ENCODE measurements around the gene GMDS. TPM values are rescaled to one million over a fixed set of nuclear protein-coding genes. Genes with fewer than 3 reads are reported as not detected.

Gene GMDS
- total and polyA plus RNA-seq, 2 donors (not counting 1 experiment from before 2014, with no cell fraction given), result 11.5 to 16.4 TPM

DNA sequence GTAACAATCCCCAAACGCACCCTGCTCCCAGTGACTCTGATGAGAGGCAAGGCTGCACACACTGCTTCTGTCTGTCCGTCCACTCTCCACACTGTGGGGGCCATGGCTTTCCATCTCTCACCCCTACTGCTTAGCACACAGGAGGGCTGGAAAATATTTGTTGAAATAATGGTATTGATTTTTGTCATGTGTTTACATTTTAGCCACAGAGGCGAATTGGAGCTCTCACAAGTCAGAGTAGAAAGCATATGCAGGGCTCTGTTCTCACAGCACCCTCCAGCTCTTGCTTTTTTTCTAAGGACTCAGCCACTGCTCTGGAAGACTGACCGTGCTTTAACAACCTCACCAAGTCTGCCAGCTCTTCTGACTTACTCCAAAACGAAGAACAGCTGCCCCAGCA, 273.8 kb downstream of the GMDS start:
- Mint-ChIP-seq H3K4me3 (no peak overlapping the region), H3K9me3 (ENCODE audit: insufficient read depth) (no peaks in the 10 kb centered on the region), H3K4me1 (peaks cover 8% of the 10 kb centered on the region), H3K27me3 (no peaks in the 10 kb centered on the region), H3K27ac (no peak overlapping the region)
- Histone ChIP-seq H2AFZ (ENCODE audit: insufficient read depth, low read depth, low read length, poor library complexity, severe bottlenecking) (no peak overlapping the region), H3K9ac (ENCODE audit: low read length) (no peak overlapping the region), H3K36me3 (replicated peaks in 1 of 2; ENCODE audit: control extremely low read depth in 1 of 2, control insufficient read depth in 1 of 2, extremely low read depth in 1 of 2, insufficient read depth in 2 of 2, low read length in 1 of 2) (no peaks in the 10 kb centered on the region), H3K27me3 (replicated peaks in 1 of 4; ENCODE audit: control extremely low read depth in 1 of 4, control insufficient read depth in 3 of 4, insufficient read depth in 4 of 4, low read length in 3 of 4) (no peaks in the 10 kb centered on the region), H4K20me1 (ENCODE audit: control insufficient read depth, insufficient read depth, low read length, poor library complexity, severe bottlenecking) (no peaks in the 10 kb centered on the region), H3K4me2 (replicated peaks; ENCODE audit: low read depth, low read length, poor library complexity, severe bottlenecking) (no peak overlapping the region), H3K4me1 (ENCODE audit: control insufficient read depth in 2 of 2, insufficient read depth in 2 of 2, low read length in 2 of 2) (no peaks in the 10 kb centered on the region), H3K4me3 (ENCODE audit: control extremely low read depth in 1 of 5, extremely low read depth in 1 of 5, insufficient read depth in 1 of 5, low read depth in 2 of 5, low read length in 4 of 5) (no peak overlapping the region), H3K9me3 (ENCODE audit: control extremely low read depth in 1 of 3, control insufficient read depth in 2 of 3, insufficient read depth in 1 of 3, low read length in 2 of 3) (no peaks in the 10 kb centered on the region), H3K79me2 (ENCODE audit: control insufficient read depth, insufficient read depth, low read length) (no peaks in the 10 kb centered on the region), H3K27ac (ENCODE audit: low read length in 2 of 2) (no peak overlapping the region)
- CTCF ChIA-PET, result no interaction called here
- DNase-seq, result no peak
- intact Hi-C loops (cut with micrococcal nuclease), result no loop called here
- TF ChIP-seq EZH2 (IDR thresholded peaks at IDR 0.05; ENCODE audit: borderline replicate concordance, insufficient read depth, low read depth, low read length, poor library complexity, severe bottlenecking) (no peak), CTCF (IDR thresholded peaks at IDR 0.05) (no peak)
- ATAC-seq (ENCODE audit: low read depth), result no peak
- POLR2A ChIA-PET, result no interaction called here
- 86% methylated on average over 4 of the region's 5 CpGs for WGBS (ENCODE audit: insufficient coverage)

DNA sequence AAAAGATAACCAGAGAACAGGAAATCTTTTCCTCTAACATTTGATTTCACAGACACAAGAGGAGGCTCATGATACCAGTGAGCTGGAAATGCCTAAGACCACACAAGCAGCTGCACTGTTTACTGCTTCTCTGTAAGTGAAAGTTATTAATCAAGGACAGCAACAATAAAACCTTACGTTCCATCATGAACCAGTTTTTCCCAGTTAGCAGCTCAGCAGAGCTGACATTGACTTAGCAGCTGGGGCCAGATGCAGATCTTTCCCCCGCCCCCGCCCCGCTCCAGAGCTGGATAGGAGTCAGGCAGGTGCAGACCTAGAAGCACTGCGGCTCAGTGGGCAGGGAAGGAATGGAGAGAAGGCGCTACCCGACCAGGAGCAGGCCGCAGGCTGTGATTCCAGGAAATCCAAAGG, 275.2 kb downstream of the GMDS start:
- POLR2A ChIA-PET, result no interaction called here
- no peaks in the 10 kb centered on the region for H3K27me3 ChIP-seq (replicated peaks in 1 of 4; ENCODE audit: control extremely low read depth in 1 of 4, control insufficient read depth in 3 of 4, insufficient read depth in 4 of 4, low read length in 3 of 4)
- H3K27ac ChIP-seq (ENCODE audit: low read length in 2 of 2), result no peak overlapping the region
- ATAC-seq (ENCODE audit: low read depth) (no peak), DNase-seq (no peak)
- no peaks in the 10 kb centered on the region for H4K20me1 ChIP-seq (ENCODE audit: control insufficient read depth, insufficient read depth, low read length, poor library complexity, severe bottlenecking)
- no peak overlapping the region for H3K27ac Mint-ChIP-seq
- H3K36me3 ChIP-seq (replicated peaks in 1 of 2; ENCODE audit: control extremely low read depth in 1 of 2, control insufficient read depth in 1 of 2, extremely low read depth in 1 of 2, insufficient read depth in 2 of 2, low read length in 1 of 2), result no peaks in the 10 kb centered on the region
- no peak overlapping the region for H3K4me3 ChIP-seq (ENCODE audit: control extremely low read depth in 1 of 5, extremely low read depth in 1 of 5, insufficient read depth in 1 of 5, low read depth in 2 of 5, low read length in 4 of 5)
- H3K4me1 ChIP-seq (ENCODE audit: control insufficient read depth in 2 of 2, insufficient read depth in 2 of 2, low read length in 2 of 2), result no peaks in the 10 kb centered on the region
- CTCF ChIA-PET, result no interaction called here
- H3K4me2 ChIP-seq (replicated peaks; ENCODE audit: low read depth, low read length, poor library complexity, severe bottlenecking), result no peak overlapping the region
- no peaks in the 10 kb centered on the region for H3K27me3 Mint-ChIP-seq
- no peak overlapping the region for H3K4me3 Mint-ChIP-seq
- no peak overlapping the region for H2AFZ ChIP-seq (ENCODE audit: insufficient read depth, low read depth, low read length, poor library complexity, severe bottlenecking)
- H3K9me3 Mint-ChIP-seq (ENCODE audit: insufficient read depth), result no peaks in the 10 kb centered on the region
- peaks cover 8% of the 10 kb centered on the region for H3K4me1 Mint-ChIP-seq
- TF ChIP-seq EZH2 (IDR thresholded peaks at IDR 0.05; ENCODE audit: borderline replicate concordance, insufficient read depth, low read depth, low read length, poor library complexity, severe bottlenecking) (no peak), CTCF (IDR thresholded peaks at IDR 0.05) (no peak)
- 84% methylated on average over 7 of the region's 8 CpGs for WGBS (ENCODE audit: insufficient coverage)
- H3K79me2 ChIP-seq (ENCODE audit: control insufficient read depth, insufficient read depth, low read length), result no peaks in the 10 kb centered on the region
- H3K9me3 ChIP-seq (ENCODE audit: control extremely low read depth in 1 of 3, control insufficient read depth in 2 of 3, insufficient read depth in 1 of 3, low read length in 2 of 3), result no peaks in the 10 kb centered on the region
- H3K9ac ChIP-seq (ENCODE audit: low read length), result no peak overlapping the region
- intact Hi-C loops (cut with micrococcal nuclease), result no loop called here
